Activated CD4-positive, alpha-beta T cell treated with anti-CD3 and anti-CD28 coated beads, Interleukin-2, amount 50 U/mL, for 1 hour (primary cell): ENCODE measurements around the gene IFNL3.
"Not testable (repeated sequence)": the region's sequence is repeated elsewhere in the genome, so short reads cannot be mapped to it uniquely, and the experiment has no call there.

Experiments
- DNase-seq: peaks from one replicate; pipeline ENCODE4 v3.0.0-alpha.2; 2020

The IFNL3 gene

GRCh38 chr19:39244410-39245100 lies at the start of gene IFNL3:
Gene IFNL3, minus strand, starts transcription at chr19:39245006. Its CDS starts 39 bp downstream, at chr19:39244967.
- DNase-seq = not testable (repeated sequence)

DNA sequence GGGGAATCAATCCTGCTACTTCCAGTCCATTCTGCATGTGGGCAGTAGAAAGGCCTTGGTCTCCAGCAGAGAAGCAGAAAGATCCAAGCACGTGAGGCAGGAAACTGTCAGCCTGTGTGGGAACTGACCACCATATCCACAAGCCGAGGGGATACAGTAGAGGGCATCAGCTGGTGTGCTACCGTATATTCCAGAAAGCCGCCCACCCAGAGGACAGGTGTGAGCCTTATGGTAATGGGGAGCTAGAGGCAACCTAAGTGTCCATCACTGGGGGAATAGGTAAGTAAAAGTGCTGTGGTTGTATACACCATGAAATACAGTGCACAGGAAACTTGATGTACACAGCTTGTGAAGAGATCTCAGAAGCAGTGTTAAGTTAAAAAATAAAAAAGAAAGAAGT lies 48.6 kb upstream of the IFNL3 start:
- DNase-seq = no peak

- no peak for DNase-seq
Measured at GRCh38 chr19:39284032-39284431, 39.2 kb upstream of the IFNL3 start.

DNA sequence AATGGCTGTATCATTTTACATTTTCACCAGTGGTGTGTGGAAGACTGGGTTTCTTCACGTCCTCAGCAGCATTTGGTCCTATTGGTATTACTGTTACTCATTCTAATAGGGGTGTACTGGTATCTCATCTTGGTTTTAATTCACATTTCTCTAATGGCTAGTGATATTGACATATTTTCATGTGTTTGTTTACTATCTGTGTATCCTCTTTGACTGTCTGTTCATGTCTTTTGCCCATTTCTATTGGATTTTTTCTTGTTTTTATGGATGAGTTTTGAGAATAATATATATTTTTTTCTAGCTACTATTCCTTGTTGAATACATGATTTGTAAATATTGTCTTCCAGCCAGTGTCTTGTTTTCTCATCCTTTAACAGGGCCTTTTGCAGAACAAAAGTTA lies 37.2 kb upstream of the IFNL3 start:
- no peak for DNase-seq

DNA sequence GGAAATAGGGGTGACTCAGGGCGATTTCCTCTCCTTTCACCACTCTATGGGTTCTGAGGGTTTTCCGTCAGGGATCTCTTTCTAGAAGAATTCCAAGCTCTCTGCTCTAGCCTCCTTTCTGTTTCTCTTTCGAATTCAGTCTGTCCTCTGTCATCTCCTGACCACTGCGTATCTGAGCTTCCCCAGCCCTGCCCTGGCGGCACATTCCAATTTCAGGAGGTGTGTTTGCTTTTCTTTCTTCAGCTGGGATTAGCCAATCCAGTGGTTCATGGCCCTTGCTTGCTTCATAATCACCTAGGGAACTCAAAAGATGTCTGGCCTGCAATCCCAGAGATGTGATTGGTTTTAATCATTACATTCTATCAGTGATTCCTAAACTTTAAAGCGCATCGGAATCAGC lies 32.8 kb upstream of the IFNL3 start:
- no peak for DNase-seq

GRCh38 chr19:39276740-39277139 lies 31.9 kb upstream of the IFNL3 start:
- no peak for DNase-seq

GRCh38 chr19:39275578-39275977 lies 30.8 kb upstream of the IFNL3 start:
- no peak for DNase-seq

- DNase-seq = not testable (repeated sequence)
Measured at GRCh38 chr19:39273859-39274258, 29.1 kb upstream of the IFNL3 start.

GRCh38 chr19:39270036-39270871 lies 25.4 kb upstream of the IFNL3 start:
- DNase-seq = no peak

DNA sequence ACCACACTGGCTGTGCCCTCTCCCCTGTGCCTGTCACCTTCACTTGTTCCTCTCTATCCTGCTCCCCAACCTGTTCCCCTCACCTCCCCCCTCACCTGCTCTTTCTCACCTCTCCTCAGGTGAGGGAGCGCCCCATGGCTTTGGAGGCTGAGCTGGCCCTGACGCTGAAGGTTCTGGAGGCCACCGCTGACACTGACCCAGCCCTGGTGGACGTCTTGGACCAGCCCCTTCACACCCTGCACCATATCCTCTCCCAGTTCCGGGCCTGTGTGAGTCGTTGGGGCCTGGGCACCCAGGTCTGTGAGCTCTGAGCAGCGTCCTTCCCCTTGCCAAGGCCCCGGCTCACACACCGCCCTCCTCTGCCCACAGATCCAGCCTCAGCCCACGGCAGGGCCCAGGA lies 24.6 kb upstream of the IFNL3 start:
- DNase-seq = not testable (repeated sequence)

- not testable (repeated sequence) for DNase-seq
Measured at GRCh38 chr19:39268531-39269223, 23.9 kb upstream of the IFNL3 start.

GRCh38 chr19:39268085-39268484 lies 23.3 kb upstream of the IFNL3 start, which contains the start of gene IFNL2:
Gene IFNL2, plus strand, starts transcription at chr19:39268396. Its CDS starts 173 bp downstream, at chr19:39268569.
- DNase-seq = not testable (repeated sequence)

DNA sequence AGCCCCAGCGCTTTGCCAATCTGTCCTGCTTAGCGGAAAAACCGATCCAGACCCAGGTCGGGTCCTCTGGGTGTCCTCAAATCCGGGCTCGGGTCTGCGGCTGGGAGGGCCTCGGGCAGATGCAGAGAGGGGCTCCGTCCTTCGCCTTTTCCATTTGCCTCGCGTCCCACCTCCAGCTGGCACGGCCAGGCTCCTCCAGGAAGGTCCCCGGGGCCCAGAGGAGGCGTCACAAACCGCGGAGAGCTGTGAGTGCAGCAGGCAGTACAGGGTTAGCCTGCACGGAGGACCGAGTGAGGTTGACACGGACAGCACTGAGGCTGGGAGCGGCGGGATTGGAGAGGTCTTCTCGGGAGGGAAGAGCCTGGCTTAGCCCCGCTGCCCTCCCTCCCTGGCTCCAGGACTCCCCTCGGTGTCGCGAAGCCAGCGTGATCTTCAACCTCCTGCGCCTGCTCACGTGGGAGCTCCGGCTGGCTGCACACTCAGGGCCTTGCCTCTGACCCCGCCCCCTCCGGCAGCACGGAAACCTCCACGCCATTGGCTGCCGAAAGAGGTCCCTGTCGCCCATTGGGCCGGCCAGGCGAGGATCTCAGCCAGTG lies 20.6 kb upstream of the IFNL3 start:
- no peak for DNase-seq

- no peak for DNase-seq
Measured at GRCh38 chr19:39264306-39265290, 19.8 kb upstream of the IFNL3 start.

DNA sequence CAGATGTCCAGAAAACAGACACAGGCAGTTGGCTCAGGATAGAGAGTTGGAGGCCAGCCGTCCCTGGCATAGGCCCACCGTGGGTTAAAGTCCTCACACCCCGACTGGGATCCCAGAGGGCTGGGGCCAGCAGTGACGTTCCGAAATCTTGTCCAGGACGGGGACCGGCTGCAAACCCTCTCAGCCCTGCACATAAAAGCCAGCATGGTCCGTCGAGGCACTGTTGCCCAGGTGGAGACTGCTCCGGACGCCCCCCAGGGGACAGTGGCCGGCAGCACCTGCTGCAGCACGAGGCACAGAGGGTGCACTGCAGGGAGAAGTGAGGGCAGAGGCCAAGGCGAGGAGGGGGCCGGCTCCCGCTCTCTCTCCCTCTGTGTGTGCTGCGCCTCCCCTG lies 19.1 kb upstream of the IFNL3 start:
- no peak for DNase-seq

GRCh38 chr19:39262496-39262895 lies 17.7 kb upstream of the IFNL3 start:
- DNase-seq = no peak

DNA sequence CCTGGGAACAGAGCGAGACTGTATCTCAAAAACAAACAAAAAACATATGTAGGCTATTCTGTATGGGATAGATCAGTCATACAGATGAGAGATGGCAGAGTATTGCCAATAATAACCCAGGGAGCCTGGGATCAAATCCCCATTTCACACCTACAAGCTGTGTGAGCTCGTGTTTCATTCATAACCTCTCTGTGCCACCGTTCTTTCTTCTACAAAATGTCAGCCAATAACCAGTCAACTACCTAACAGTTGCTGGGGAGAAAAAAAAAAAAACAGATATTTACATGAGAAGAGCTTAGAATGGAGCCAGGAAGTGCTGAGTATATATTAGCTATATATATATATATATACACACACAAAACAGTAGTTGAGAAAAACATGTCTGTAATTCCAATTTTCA lies 16.9 kb upstream of the IFNL3 start:
- DNase-seq = no peak

DNA sequence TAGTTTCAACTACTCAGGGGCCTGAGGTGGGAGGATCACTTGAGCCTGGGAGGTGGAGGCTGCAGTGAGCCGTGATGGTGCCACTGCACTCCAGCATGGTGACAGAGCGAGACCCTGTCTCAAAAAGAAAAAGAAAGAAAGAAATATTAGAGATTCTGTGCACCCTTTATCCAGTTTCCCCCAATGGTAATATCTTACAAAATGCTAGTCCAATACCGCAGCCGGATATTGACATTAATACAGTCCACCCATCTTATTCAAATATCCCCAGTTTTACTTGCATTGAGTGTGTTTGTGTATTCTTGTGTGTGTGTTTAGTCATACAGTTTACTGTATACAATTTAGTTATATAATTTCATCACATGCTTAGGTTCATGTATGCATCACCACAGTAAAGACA lies 12.4 kb upstream of the IFNL3 start:
- DNase-seq = no peak

DNA sequence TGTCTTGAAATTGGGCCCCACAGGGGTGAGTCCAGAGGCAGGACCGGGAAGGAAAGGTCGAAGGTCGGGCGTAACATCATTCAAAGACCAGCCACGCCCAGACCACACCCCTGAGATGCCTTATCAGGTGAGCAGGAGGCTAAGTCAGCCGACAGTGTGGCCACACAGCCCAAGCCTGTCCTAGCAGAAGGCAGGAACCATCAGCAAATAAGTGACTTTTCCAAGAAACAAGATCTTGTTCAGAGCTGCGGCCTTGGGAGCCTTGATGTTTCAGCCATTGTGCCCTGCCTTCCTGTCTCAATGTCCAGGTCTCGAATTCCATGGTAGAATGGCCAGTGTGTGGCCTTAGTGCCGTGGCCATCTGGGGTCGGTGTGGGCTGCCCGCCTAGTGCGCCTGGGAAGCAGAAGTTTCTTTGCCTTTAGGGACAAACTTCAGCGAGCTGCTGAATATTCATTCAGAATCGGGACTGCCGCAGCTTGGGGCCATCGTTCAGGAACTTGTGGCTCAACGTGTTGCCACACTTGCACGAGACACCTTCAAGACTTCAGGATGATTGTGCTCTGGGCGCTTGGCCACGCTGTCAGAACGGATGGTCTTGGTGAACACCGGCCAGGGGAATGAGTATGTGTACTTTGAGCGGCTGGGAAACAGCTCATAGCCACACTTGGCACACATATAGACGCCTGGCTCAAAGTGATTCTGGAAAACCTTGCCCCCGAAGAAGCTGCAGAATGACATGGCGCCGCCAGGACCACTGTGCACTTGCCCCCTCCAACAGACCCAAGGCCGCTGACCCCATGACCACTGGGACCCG lies 9.9 kb upstream of the IFNL3 start:
- DNase-seq = no peak

GRCh38 chr19:39253374-39254149 lies 8.8 kb upstream of the IFNL3 start:
- no peak for DNase-seq
